NCI-H526 treated with DMSO at 0.1 percent for 48 hours (cell line): Measurements from ENCODE around the gene MACF1.
"Not testable (repeated sequence)": the region's sequence is repeated elsewhere in the genome, so short reads cannot be mapped to it uniquely, and the experiment has no call there.

ENCODE experiments used
- DNase-seq: peaks from one replicate; lab custom pipeline; 2025; lab: John Stamatoyannopoulos, UW

The MACF1 gene

GRCh38 chr1:39452540-39452939 lies 248.0 kb downstream of the MACF1 start:
- DNase-seq = no peak

- DNase-seq = no peak
These were observed 249.1 kb downstream of the MACF1 start for GRCh38 chr1:39453603-39454002.

- no peak for DNase-seq
These were observed 254.5 kb downstream of the MACF1 start for GRCh38 chr1:39458991-39459390.

- DNase-seq = no peak
These were observed 257.6 kb downstream of the MACF1 start for GRCh38 chr1:39462074-39462473.

- DNase-seq = no peak
These were observed 262.1 kb downstream of the MACF1 start for GRCh38 chr1:39466413-39467107.

GRCh38 chr1:39467108-39467720 lies 262.7 kb downstream of the MACF1 start:
- not testable (repeated sequence) for DNase-seq

- no peak for DNase-seq
These were observed 264.7 kb downstream of the MACF1 start for GRCh38 chr1:39469150-39469549.

- DNase-seq = no peak
These were observed 265.5 kb downstream of the MACF1 start for GRCh38 chr1:39470040-39470439.

GRCh38 chr1:39472826-39473225 lies 268.3 kb downstream of the MACF1 start:
- no peak for DNase-seq

- no peak for DNase-seq
These were observed 268.8 kb downstream of the MACF1 start for GRCh38 chr1:39473324-39473723.

- DNase-seq = no peak
These were observed 270.3 kb downstream of the MACF1 start for GRCh38 chr1:39474810-39475209.

GRCh38 chr1:39475551-39475950 lies 271.1 kb downstream of the MACF1 start:
- not testable (repeated sequence) for DNase-seq

- no peak for DNase-seq
These were observed 273.8 kb downstream of the MACF1 start for GRCh38 chr1:39478126-39478915.

- no peak for DNase-seq
These were observed 276.8 kb downstream of the MACF1 start for GRCh38 chr1:39481289-39481688.

- no peak for DNase-seq
These were observed 278.8 kb downstream of the MACF1 start for GRCh38 chr1:39483276-39483675.

- no peak for DNase-seq
These were observed 280.1 kb downstream of the MACF1 start for GRCh38 chr1:39484564-39484963.

- no peak for DNase-seq
These were observed 280.7 kb downstream of the MACF1 start for GRCh38 chr1:39485046-39485803.

- no peak for DNase-seq
These were observed 283.6 kb downstream of the MACF1 start for GRCh38 chr1:39488012-39488545.

- DNase-seq = no peak
These were observed 284.5 kb downstream of the MACF1 start for GRCh38 chr1:39488793-39489566.

- no peak for DNase-seq
These were observed 285.2 kb downstream of the MACF1 start for GRCh38 chr1:39489567-39490239.
